Measurements from ENCODE around the gene TKT.
A peak's percentile ranks its signal among the peaks of the same experiment; 100 is the strongest.
"Not testable (repeated sequence)": the region's sequence is repeated elsewhere in the genome, so short reads cannot be mapped to it uniquely, and the experiment has no call there.

The TKT gene

DNA sequence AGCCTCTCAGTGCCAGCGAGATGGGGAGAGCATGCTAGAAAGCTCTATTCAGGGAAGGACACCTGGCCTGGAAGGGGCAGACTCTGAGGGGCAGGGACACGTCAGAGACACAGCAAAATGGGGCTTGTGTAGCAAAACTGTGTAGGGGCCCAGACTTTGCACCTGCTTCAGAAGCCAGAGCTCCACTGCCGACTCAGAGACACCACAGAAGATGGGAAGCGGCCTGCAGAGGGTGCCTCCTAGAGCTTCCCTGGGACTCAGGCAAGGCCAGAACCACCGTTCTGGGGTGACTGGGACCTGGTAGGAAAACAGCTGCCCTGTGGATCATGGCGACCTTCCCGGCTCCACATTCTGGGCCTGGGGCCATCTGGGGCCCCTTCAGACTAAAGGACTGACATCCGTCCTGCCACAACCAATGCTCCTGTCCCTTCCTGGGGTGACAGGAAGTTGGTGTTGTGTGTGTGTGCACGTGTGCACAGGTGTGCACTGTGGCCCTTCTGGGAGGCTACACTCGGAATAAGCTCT, 17.4 kb upstream of the TKT start:
- no peak for TF ChIP-seq CTCF (conservative IDR thresholded peaks at IDR 0.05)
- H3K27ac ChIP-seq: no peak overlapping the region

- TF ChIP-seq CTCF (conservative IDR thresholded peaks at IDR 0.05): no peak
- peak overlapping the region; percentile 10; the same call in 1 of the 2 replicates for H3K27ac ChIP-seq
Measured at GRCh38 chr3:53269888-53270880, 14.4 kb upstream of the TKT start.

DNA sequence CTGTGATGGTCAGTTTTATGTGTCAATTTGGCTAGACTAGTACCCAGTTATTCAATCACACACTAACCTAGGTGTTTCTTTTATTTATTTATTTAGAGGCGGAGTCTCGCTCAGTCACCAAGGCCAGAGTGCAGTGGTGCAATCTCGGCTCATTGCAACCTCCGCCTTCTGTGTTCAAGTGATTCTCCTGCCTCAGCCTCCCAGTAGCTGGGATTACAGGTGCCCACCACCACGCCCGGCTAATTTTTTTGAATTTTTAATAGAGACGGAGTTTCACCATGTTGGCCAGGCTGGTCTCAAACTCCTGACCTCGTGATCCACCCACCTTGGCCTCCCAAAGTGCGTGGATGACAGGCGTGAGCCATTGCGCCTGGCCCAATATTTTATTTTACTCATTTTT, 13.4 kb upstream of the TKT start:
- H3K27ac ChIP-seq: not testable (repeated sequence)

DNA sequence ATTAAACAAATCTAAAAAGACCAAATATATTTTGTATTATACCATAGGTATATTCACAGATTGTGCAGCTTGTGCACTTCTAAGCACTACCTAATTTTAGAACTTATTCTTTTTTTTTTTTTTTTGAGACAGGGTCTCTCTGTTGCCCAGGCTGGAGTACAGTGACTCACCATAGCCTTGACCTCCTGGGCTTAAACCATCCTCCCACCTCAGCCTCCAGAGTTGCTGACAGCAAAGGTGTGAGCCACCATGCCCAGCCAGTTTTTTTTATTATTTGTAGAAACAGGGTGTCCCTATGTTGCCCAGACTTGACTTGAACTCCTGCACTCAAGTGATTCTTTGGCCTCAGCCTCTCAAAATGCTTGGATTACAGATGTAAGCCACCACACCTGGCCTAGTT, 11.9 kb upstream of the TKT start:
- no peak overlapping the region for H3K27ac ChIP-seq
- TF ChIP-seq CTCF (conservative IDR thresholded peaks at IDR 0.05): no peak

DNA sequence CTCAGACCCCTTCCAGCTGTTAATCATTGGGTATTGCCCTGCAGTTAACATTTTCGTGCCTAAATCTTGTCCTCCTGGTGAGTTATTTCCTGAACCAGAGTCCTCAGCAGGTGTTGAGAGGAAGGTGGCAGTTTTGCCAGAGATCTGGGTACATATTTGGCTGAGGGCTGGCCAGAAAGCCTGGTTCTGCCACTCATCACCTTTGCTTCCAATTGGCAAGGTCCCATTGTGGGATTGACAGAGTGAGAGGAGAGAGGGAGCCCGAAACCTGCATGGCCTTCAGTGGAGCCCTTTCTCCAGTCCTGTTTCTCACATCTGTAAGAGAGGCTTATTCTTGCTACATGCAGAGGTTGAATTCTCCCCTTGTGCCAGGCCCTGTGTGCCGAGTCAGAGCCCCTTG, 8.9 kb upstream of the TKT start:
- no peak overlapping the region for H3K27ac ChIP-seq

GRCh38 chr3:53263907-53264306, 8.1 kb upstream of the TKT start:
- no peak overlapping the region for H3K27ac ChIP-seq
- TF ChIP-seq CTCF (conservative IDR thresholded peaks at IDR 0.05): no peak

More for the DNA sequence above, 8.9 kb upstream of the TKT start:
- TF ChIP-seq CTCF (conservative IDR thresholded peaks at IDR 0.05): no peak

DNA sequence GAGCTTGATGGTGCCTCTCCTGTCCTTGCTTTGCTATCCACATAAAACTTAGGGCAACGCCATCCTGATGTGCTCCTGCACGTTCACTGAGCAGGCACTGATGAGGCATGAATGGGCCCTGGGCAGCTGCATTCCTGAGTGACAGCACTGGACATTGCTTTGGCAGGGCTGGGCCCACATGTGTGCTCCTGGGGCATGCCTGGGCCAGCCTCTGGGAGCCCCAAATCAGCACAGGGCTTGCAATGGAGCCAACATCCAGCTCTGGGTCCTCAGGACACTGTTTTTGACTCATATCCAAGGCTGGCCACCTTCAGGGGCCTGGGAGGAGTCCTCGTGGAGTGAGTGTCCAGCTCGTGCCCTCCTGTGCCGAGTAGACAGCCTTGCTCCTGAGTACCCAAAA, 5.9 kb upstream of the TKT start:
- TF ChIP-seq CTCF (conservative IDR thresholded peaks at IDR 0.05): no peak
- H3K27ac ChIP-seq: no peak overlapping the region

DNA sequence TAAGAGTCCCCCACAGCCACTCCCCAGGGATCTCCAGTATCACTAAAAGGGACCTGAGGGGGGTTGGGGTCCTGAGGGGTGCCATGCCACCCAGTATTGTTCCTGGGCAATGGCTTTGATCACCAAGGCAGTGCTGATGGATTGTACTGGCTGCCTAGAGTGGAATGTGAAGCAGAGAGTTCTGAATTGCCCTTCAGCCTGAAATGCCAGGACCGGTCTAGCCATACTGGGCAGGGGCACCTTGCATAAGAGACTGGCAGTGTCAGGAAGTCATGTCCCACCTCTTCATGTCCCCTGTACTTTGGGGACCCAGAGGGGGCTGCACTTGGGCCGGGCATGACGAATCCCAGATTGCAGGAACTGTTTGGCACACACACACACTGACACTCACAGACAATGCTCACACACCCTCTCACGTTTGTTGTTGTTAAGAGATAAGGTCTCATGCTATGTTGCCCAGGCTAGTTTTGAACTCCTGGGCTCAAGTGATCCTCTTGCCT, 4.5 kb upstream of the TKT start:
- TF ChIP-seq CTCF (conservative IDR thresholded peaks at IDR 0.05): no peak
- no peak overlapping the region for H3K27ac ChIP-seq

All from VCaP (cell line).